ENCODE results near the gene C13orf42. TPM values are rescaled to one million over a fixed set of nuclear protein-coding genes. Genes with fewer than 3 reads are reported as not detected.

The C13orf42 gene
- total and polyA plus RNA-seq, 2 donors (not counting 3 experiments of a cell fraction or from before 2014, with no cell fraction given): not detected

- CTCF ChIA-PET: interaction anchor here (1.0 kb wide), 1 partner anchor 30 kb away, joined by 4 read pairs; no protein-coding TSS in a partner anchor
- dilution Hi-C loops (cut with MboI; ENCODE audit: extremely low pct_ligation_motif_present, low sequenced_read_pairs) (no loop called here), intact Hi-C loops (cut with micrococcal nuclease) (no loop called here)
- FAIRE-seq (no peak), DNase-seq (ENCODE audit: low read depth, low spot score) (no peak)
- Histone ChIP-seq H3K4me2 (ENCODE audit: insufficient read depth, low read length) (no peak overlapping the region), H3K27me3 (ENCODE audit: control insufficient read depth in 2 of 2, insufficient read depth in 2 of 2, low read length in 2 of 2) (peaks cover 12 to 14% of the 10 kb centered on the region in 2 experiments), H3K9me1 (replicated peaks; ENCODE audit: control insufficient read depth, extremely low read depth, insufficient read depth, low read length) (no peaks in the 10 kb centered on the region), H3K4me1 (ENCODE audit: control insufficient read depth, extremely low read depth, insufficient read depth, low read length) (no peaks in the 10 kb centered on the region), H3K79me2 (ENCODE audit: control insufficient read depth, insufficient read depth, low read length) (no peaks in the 10 kb centered on the region), H3K9me3 (replicated peaks; ENCODE audit: control insufficient read depth, insufficient read depth, low read length) (no peaks in the 10 kb centered on the region), H2AFZ (ENCODE audit: low read depth, low read length) (no peak overlapping the region), H4K20me1 (replicated peaks; ENCODE audit: control insufficient read depth, extremely low read depth, insufficient read depth, low read length) (no peaks in the 10 kb centered on the region), H3K36me3 (ENCODE audit: control insufficient read depth in 2 of 2, extremely low read depth in 1 of 2, insufficient read depth in 2 of 2, low read length in 2 of 2) (no peaks in the 10 kb centered on the region), H3K9ac (replicated peaks; ENCODE audit: extremely low read depth, insufficient read depth, low read length) (no peak overlapping the region), H3K27ac (ENCODE audit: insufficient read depth, low read depth, low read length) (no peak overlapping the region), H3K4me3 (replicated peaks in 1 of 3; ENCODE audit: insufficient read depth in 1 of 3, low read depth in 1 of 3, low read length in 3 of 3) (no peak overlapping the region)
- POLR2A ChIA-PET: no interaction called here
- no TSS peak for BruUV-seq (replicated peaks)
- TF ChIP-seq, protein P1, sequence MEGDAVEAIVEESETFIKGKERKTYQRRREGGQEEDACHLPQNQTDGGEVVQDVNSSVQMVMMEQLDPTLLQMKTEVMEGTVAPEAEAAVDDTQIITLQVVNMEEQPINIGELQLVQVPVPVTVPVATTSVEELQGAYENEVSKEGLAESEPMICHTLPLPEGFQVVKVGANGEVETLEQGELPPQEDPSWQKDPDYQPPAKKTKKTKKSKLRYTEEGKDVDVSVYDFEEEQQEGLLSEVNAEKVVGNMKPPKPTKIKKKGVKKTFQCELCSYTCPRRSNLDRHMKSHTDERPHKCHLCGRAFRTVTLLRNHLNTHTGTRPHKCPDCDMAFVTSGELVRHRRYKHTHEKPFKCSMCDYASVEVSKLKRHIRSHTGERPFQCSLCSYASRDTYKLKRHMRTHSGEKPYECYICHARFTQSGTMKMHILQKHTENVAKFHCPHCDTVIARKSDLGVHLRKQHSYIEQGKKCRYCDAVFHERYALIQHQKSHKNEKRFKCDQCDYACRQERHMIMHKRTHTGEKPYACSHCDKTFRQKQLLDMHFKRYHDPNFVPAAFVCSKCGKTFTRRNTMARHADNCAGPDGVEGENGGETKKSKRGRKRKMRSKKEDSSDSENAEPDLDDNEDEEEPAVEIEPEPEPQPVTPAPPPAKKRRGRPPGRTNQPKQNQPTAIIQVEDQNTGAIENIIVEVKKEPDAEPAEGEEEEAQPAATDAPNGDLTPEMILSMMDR (IDR thresholded peaks at IDR 0.05; ENCODE audit: extremely low read depth in 1 of 2, insufficient read depth in 1 of 2, low read depth in 1 of 2, low read length in 2 of 2): no peak
- TF ChIP-seq MYC (IDR thresholded peaks at IDR 0.05; ENCODE audit: low read depth, low read length) (no peak), JUN (IDR thresholded peaks at IDR 0.05; ENCODE audit: borderline replicate concordance, insufficient read depth, insufficient read length, low read depth) (no peak), FOS (IDR thresholded peaks at IDR 0.05; ENCODE audit: borderline replicate concordance, insufficient read depth, low read length) (no peak), POLR2AphosphoS5 (IDR thresholded peaks at IDR 0.05; ENCODE audit: insufficient read depth, low read depth, low read length) (no peak)
Measured at GRCh38 chr13:51036418-51036817, 74.7 kb downstream of the C13orf42 start.

DNA sequence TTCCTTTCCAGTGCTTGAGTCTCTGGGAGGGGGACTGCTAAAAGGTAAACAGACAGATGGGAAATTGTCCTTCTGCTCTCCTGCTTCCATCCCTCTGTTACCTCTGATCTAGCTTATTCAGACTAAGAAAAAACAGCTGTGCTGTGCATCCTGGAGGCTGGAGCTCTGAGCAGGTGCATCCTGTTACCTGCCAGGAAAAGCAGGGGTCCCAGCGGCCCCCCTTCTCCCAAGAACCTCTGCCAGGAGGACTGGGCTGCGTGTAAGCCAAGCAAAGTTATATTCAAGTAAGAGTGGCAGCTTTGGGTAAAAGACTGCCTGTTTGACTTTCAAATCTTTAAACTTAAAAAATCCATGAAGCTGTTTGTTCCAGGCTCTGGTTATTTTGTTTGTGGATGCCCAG lies 75.1 kb downstream of the C13orf42 start:
- Histone ChIP-seq H3K36me3 (ENCODE audit: control insufficient read depth in 2 of 2, extremely low read depth in 1 of 2, insufficient read depth in 2 of 2, low read length in 2 of 2) (no peaks in the 10 kb centered on the region), H3K4me1 (ENCODE audit: control insufficient read depth, extremely low read depth, insufficient read depth, low read length) (no peaks in the 10 kb centered on the region), H3K27me3 (ENCODE audit: control insufficient read depth in 2 of 2, insufficient read depth in 2 of 2, low read length in 2 of 2) (peaks cover 12 to 13% of the 10 kb centered on the region in 2 experiments), H3K79me2 (ENCODE audit: control insufficient read depth, insufficient read depth, low read length) (no peaks in the 10 kb centered on the region), H3K9ac (replicated peaks; ENCODE audit: extremely low read depth, insufficient read depth, low read length) (no peak overlapping the region), H2AFZ (ENCODE audit: low read depth, low read length) (no peak overlapping the region), H3K9me3 (replicated peaks; ENCODE audit: control insufficient read depth, insufficient read depth, low read length) (no peaks in the 10 kb centered on the region), H3K27ac (ENCODE audit: insufficient read depth, low read depth, low read length) (no peak overlapping the region), H3K4me3 (replicated peaks in 1 of 3; ENCODE audit: insufficient read depth in 1 of 3, low read depth in 1 of 3, low read length in 3 of 3) (no peak overlapping the region), H4K20me1 (replicated peaks; ENCODE audit: control insufficient read depth, extremely low read depth, insufficient read depth, low read length) (no peaks in the 10 kb centered on the region), H3K9me1 (replicated peaks; ENCODE audit: control insufficient read depth, extremely low read depth, insufficient read depth, low read length) (no peaks in the 10 kb centered on the region), H3K4me2 (ENCODE audit: insufficient read depth, low read length) (no peak overlapping the region)
- ChIA-PET CTCF (interaction anchor here (1.0 to 1.4 kb wide), 2 partner anchors 29 to 67 kb away, joined by 3 to 4 read pairs; no protein-coding TSS in a partner anchor), POLR2A (no interaction called here)
- FAIRE-seq (no peak), DNase-seq (ENCODE audit: low read depth, low spot score) (no peak)
- no TSS peak for BruUV-seq (replicated peaks)
- TF ChIP-seq JUN (IDR thresholded peaks at IDR 0.05; ENCODE audit: borderline replicate concordance, insufficient read depth, insufficient read length, low read depth) (no peak), GATA2 (IDR thresholded peaks at IDR 0.05; ENCODE audit: insufficient read depth, insufficient read length, low read depth, low read length) (no peak), FOS (IDR thresholded peaks at IDR 0.05; ENCODE audit: borderline replicate concordance, insufficient read depth, low read length) (no peak), POLR2A (IDR thresholded peaks at IDR 0.05; ENCODE audit: low read depth, low read length) (no peak), MYC (IDR thresholded peaks at IDR 0.05; ENCODE audit: low read depth, low read length) (no peak)
- TF ChIP-seq, protein P2, sequence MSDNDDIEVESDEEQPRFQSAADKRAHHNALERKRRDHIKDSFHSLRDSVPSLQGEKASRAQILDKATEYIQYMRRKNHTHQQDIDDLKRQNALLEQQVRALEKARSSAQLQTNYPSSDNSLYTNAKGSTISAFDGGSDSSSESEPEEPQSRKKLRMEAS (IDR thresholded peaks at IDR 0.05; ENCODE audit: insufficient read depth, insufficient read length): no peak
- TF ChIP-seq, protein P1 (IDR thresholded peaks at IDR 0.05; ENCODE audit: extremely low read depth in 1 of 2, insufficient read depth in 1 of 2, low read depth in 1 of 2, low read length in 2 of 2): no peak
- dilution Hi-C loops (cut with MboI; ENCODE audit: extremely low pct_ligation_motif_present, low sequenced_read_pairs): no loop called here
- intact Hi-C loops (cut with micrococcal nuclease): no loop called here
